Measurements from ENCODE around the gene PALD1.
A peak's percentile ranks its signal among the peaks of the same experiment; 100 is the strongest.

Gene PALD1

DNA sequence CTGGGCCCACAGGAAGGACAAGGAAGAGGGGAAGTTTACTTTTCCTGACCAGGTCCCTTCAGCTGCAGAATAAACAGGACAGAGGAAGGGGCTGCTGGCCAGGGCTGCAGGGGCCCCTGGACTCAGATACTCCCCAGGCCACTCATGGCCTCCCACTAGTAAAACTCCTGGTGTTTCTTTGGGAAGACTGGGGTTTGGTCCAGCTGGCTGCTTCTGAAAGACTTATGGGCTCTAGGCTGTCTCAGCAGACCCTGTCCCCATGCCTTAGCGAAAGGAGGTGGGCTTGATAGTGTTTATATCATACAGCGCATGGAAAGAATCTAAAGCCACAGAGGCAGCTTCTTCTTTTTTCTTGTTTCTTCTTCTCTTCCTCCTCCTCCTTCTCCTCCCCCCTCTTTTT is 56.4 kb downstream of the PALD1 start:
- DNase-seq (ENCODE audit: low read depth in 3 of 3), result no peak

DNA sequence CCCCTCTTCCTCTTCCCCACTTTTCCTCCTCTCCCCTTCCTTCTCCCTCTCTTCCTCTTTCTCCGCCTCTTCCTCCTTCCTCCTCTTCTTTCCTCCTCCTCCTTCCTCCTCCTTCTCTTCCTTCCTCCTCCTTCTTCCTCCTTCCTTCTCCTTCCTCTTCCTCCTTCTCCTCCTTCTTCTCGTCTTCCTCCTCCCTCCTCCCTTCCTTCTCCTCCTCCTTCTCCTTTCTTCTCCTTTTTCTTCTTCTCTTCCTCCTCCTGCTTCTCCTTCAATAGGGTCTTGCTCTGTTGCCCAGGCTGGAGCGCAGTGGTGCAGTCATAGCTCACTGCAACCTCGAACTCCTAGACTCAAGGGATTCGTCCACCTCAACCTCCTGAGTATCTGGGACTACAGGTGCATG is 56.9 kb downstream of the PALD1 start:
- no peak for DNase-seq (ENCODE audit: low read depth in 3 of 3)

DNA sequence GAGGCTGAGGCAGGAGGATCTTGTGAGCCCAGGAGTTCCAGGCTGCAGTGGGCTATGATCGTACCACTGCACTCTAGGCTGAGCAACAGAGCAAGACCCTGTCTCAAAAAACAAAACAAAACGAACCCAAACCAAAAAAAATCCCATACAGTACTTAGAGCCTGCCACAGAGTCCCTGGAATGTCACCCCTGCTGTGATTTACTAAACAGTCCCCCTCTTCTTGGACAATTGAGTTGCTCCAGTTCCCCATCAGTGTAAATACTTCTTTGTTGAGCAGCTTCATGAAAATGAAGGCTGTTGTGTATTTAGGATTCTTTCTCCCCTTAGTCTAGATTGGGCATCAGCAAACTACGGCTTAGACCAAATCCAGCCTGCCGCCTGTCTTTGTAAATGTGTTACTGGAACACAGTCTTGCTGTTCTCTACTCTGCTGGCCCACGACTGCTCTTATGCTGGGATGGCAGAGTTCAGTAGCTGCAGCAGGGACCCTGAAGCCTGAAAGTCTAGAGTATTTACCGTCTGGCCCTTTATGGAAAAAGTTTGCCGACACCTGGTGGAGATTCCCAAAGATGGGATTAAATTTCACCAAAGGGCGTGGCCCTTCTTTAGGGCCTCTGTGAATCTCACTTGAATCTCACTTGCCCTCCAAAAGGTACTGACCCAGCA is 57.8 kb downstream of the PALD1 start:
- no peak for DNase-seq (ENCODE audit: low read depth in 3 of 3)

DNA sequence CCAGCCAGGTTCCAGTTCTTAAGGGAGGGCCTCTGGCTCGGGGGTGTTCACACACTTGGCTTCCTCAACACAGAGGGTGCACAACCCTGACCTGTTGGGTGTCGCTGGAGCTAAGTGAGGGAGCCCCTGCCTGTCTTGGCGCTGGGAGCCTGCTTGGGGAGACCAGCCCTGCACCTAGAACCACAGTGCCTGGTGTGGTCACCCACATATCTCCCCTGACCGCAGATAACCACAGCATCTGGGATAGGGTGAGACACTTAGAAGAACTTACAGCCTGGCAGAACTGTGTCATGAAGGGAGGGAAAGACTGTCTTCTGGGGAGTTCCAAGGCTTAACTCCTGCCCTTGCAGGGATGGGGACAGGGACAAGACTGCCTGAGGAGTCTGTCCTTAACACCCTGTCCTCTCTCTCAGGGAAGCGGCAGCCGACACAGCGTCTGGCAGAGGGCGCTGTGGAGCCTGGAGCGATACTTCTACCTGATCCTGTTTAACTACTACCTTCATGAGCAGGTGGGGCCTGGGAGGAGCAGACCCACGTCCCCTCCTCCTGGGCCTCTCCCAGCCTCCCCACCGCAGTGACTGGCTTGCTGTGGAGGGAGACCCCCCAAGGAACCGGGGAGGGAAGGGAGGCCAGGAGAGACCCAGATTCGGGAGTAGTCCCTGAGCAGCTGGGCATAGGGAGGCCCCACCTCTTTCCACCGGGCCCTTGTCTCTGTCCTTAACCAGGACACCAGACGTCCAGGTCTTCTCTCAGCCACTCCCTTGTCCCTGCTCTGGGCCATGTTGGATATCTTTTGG is 59.0 kb downstream of the PALD1 start:
- no peak for DNase-seq (ENCODE audit: low read depth in 3 of 3)

DNA sequence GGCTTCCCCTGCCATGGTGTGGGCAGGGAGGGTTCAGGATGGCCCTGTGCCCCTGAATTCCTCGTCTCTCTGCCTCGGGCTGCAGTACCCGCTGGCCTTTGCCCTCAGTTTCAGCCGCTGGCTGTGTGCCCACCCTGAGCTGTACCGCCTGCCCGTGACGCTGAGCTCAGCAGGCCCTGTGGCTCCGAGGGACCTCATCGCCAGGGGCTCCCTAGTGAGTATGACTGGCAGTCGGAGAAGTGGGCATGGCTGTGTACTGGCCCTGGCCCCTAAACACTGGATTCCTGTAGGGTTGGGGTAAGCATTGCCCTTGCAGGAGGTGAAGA is 59.6 kb downstream of the PALD1 start:
- no peak for DNase-seq (ENCODE audit: low read depth in 3 of 3)

GRCh38 chr10:70538731-70539338 is 60.3 kb downstream of the PALD1 start:
- no peak for DNase-seq (ENCODE audit: low read depth in 3 of 3)

DNA sequence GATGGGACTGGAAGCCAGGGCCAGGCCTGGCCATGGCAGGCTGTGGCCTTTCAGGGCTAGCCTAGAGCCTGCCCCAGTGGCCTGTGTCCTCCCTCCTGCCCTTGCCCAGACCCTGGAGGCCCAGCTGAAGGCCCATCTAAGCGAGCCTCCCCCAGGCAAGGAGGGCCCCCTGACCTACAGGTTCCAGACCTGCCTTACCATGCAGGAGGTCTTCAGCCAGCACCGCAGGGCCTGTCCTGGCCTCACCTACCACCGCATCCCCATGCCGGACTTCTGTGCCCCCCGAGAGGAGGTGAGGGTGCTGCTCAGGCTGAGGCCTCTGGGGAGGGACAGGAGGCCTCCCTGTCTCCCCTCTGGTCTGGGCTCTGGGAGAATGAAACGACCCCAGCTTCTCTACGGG is 60.9 kb downstream of the PALD1 start:
- DNase-seq (ENCODE audit: low read depth in 3 of 3), result no peak

- DNase-seq (ENCODE audit: low read depth in 3 of 3), result no peak
These were observed 61.7 kb downstream of the PALD1 start for GRCh38 chr10:70540089-70540788.

DNA sequence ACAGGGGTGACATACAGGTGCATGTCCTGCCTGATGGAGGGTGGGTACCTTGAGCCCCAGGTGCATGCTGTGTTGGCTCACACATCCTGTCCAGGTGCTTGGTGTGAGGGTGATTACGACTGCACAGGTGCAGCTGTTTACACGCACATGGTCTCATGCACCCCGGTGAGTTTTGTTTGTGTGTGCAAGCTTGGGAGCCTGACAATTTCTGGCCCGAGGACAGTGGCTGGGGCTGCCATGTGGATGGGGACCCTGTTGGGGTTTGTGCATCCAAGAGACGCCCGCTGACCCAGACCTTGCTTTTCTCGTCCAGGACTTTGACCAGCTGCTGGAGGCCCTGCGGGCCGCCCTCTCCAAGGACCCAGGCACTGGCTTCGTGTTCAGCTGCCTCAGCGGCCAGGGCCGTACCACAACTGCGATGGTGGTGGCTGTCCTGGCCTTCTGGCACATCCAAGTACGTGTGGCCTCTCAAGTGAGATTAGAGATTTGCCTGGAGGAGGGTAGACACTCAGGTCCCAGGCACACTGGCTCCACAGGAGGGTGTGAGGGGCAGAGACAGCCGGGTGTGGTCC is 62.3 kb downstream of the PALD1 start:
- no peak for DNase-seq (ENCODE audit: low read depth in 3 of 3)

DNA sequence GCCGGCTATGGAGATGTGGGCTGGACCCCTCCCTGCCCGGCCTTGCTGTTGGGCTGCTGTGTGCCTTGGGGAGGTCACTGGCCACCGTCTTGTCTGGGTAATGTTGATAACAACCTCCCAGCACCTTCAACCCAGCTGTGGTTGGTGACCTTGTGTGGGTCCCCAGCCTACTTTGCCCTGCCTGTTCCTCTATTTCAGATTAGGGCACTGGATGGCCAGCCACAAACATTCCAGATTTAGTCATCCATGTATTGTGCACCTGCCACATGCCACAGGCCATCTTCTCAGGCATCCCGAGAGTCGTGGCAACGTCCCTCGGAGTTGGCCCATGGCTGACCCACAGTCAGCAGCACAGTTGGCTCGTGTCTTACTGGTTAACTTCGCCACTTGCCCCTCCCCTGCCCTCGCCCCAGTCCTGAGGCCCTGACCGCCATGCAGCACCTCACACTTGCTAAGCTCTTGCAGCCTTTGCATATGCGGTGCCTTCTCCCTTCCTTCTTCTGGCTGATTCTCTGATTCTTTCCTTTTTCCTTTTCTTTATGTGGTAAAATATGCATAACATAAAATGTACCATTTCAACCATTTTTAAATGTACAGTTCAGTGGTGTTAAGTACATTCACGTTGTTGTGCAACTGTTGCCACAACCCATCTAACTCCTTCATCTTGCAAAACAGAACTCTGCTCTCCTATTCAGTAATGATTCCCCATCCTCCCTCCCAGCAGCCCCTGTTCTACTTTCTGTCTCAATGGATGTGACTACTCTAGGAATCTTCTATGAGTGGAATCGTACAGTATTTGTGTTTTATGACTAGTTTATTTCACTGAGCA is 63.4 kb downstream of the PALD1 start:
- no peak for DNase-seq (ENCODE audit: low read depth in 3 of 3)

- no peak for DNase-seq (ENCODE audit: low read depth in 3 of 3)
These were observed 64.0 kb downstream of the PALD1 start for GRCh38 chr10:70542565-70542938.

DNA sequence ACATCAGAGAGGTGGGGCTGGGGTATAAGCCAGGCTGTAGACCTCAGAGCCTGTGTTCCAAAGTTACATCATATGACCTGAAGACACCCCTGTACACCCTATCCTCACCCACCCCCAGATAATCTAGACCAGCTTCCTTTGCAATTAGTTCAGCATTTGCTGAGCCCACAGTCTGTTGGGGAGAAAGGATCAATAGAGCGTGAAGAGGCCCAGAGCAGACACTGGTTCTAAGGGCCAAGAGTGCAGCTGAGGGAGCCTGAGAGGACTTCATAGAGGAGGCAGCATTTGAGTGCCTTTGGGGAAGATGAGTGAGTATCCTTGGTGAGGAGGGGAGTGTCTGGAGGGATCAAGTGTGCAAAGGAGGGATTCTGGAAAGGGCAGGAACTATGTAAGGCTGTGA is 65.3 kb downstream of the PALD1 start:
- no peak for DNase-seq (ENCODE audit: low read depth in 3 of 3)

GRCh38 chr10:70544431-70545340 is 66.1 kb downstream of the PALD1 start:
- no peak for DNase-seq (ENCODE audit: low read depth in 3 of 3)

DNA sequence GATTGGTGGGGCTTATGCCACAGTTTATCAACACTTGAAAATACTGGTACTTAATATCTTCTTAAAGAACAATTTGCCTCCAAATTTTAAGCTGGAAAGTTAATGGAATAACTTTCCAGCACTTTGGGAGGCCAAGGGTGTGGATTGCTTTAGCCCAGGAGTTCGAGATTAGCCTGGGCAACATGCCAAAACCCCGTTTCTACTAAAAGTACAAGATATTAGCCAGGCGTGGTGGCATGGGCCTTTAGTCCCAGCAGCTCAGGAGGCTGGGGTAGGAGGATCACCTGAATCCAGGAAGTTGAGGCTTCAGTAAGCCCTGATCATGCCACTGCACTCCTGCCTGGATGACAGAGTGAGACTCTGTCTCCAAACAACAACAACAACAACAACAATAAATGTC is 68.0 kb downstream of the PALD1 start:
- DNase-seq (ENCODE audit: low read depth in 3 of 3), result no peak

- no peak for DNase-seq (ENCODE audit: low read depth in 3 of 3)
These were observed 70.9 kb downstream of the PALD1 start for GRCh38 chr10:70549351-70549961.

GRCh38 chr10:70549962-70550458 is 71.4 kb downstream of the PALD1 start:
- DNase-seq (ENCODE audit: low read depth in 3 of 3), result peak; percentile 55 to 57 (median 56)

- no peak for DNase-seq (ENCODE audit: low read depth in 3 of 3)
These were observed 71.9 kb downstream of the PALD1 start for GRCh38 chr10:70550459-70550858.

DNA sequence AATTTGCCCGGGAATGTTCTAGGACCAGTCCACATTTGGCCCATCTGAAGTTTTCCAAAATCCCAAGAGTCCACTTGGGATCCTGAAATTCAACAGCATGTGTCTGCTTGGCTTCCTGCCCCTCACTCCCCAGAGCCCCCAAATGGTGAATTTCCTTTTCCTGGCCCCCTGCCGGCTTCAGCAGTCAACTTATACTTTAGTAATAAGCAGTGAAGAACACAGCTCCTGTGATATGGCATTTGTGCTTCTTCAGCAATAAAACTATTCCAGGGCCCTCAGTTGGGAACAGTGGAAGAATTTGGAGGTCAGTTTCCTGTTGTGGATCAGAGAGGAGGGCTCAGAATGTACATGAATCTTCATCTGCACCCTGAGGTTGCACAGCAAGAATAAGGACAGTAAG is 72.9 kb downstream of the PALD1 start:
- DNase-seq (ENCODE audit: low read depth in 3 of 3), result no peak

GRCh38 chr10:70551971-70552422 is 73.4 kb downstream of the PALD1 start:
- DNase-seq (ENCODE audit: low read depth in 3 of 3), result no peak

DNA sequence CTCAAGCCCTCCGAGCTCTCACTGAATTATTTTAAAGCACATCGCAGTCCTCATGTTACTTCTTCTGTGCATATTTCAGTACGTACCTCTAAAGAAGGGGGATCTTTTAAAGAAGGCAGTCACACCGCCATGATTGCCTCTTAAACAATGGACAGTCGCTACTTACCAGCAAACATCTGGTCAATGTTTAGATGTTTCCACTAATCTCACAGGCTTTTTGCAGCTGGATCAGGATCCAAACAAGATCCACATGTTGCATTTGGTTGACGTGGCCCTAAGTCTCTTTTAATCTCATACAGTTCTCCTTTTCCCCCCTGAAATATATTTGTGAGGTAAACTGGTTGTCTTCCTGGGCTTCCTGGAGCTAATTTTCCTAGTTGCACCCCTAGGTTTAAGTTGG is 74.0 kb downstream of the PALD1 start:
- no peak for DNase-seq (ENCODE audit: low read depth in 3 of 3)

All from stimulated activated CD4-positive, alpha-beta T cell treated with anti-CD3 and anti-CD28 coated beads, TNF-alpha, amount 100 ng/mL, for 4 hours (primary cell).